Osteoblast (primary cell): ENCODE data around the gene AGBL4. TPM values are rescaled to one million over a fixed set of nuclear protein-coding genes. Genes with fewer than 3 reads are reported as not detected.

ENCODE experiments used
- DNase-seq: peaks from one replicate; pipeline ENCODE4 v3.0.0; 2011; ENCODE audit warnings: low spot score, mixed read lengths; ENCODE audit not compliant: insufficient read length; ENCODE audit errors: missing footprints
- H2AFZ ChIP-seq: 2 replicates; pipeline ENCODE4 v1.6.0; 2011; ENCODE audit warnings: mild to moderate bottlenecking, low read length
- H3K27ac ChIP-seq: 2 replicates; pipeline ENCODE4 v1.5.1; 2011; ENCODE audit warnings: mild to moderate bottlenecking, low read depth, low read length, moderate library complexity
- H3K27me3 ChIP-seq: 2 replicates; pipeline ENCODE4 v1.6.0; 2012; ENCODE audit warnings: mild to moderate bottlenecking, control low read depth, inconsistent platforms, low read length, moderate library complexity; ENCODE audit not compliant: insufficient read depth
- H3K36me3 ChIP-seq: 2 replicates; pipeline ENCODE4 v1.5.1; 2011; ENCODE audit warnings: mild to moderate bottlenecking, low read length, control low read depth, moderate library complexity; ENCODE audit not compliant: insufficient read depth
- H3K4me1 ChIP-seq: 2 replicates; pipeline ENCODE4 v1.5.1; 2011; ENCODE audit warnings: mild to moderate bottlenecking, low read length, control low read depth, moderate library complexity; ENCODE audit not compliant: insufficient read depth
- H3K4me2 ChIP-seq: 2 replicates; pipeline ENCODE4 v1.6.0; 2011; ENCODE audit warnings: mild to moderate bottlenecking, low read length; ENCODE audit not compliant: insufficient read depth
- H3K4me3 ChIP-seq: fragments of 200-600 bp; sonication (generic); 3 replicates; pipeline ENCODE4 v1.5.1; 2012; ENCODE audit warnings: mild to moderate bottlenecking, low read length, inconsistent platforms; ENCODE audit not compliant: insufficient read depth
- H3K79me2 ChIP-seq: 2 replicates; pipeline ENCODE4 v1.6.0; 2012; ENCODE audit warnings: mild to moderate bottlenecking, low read length, control low read depth, inconsistent platforms; ENCODE audit not compliant: insufficient read depth
- H3K9me3 ChIP-seq: 2 replicates; pipeline ENCODE4 v1.5.1; 2011; ENCODE audit warnings: low read depth, low read length, control low read depth
- H4K20me1 ChIP-seq: 2 replicates; pipeline ENCODE4 v1.6.0; 2012; ENCODE audit warnings: mild to moderate bottlenecking, low read length, control low read depth; ENCODE audit not compliant: insufficient read depth
- CTCF ChIP-seq: IDR thresholded peaks from 2 replicates; pipeline ENCODE4 v1.5.1; 2011; ENCODE audit warnings: mild to moderate bottlenecking, low read depth, low read length, moderate library complexity; ENCODE audit errors: extremely low read depth
- total RNA-seq: library from RNA; depleted of rRNA; stranded (reverse); fragments of >200 nt; gene quantifications from 2 replicates; pipeline ENCODE4 v1.2.3, GENCODE V29; 2012

AGBL4 gene
- total RNA-seq, 1 donor: not detected

GRCh38 chr1:49576327-49576901 lies 447.3 kb downstream of the AGBL4 start:
- H2AFZ ChIP-seq: no peak overlapping the region
- no peak overlapping the region for H3K4me2 ChIP-seq
- H3K4me1 ChIP-seq: no peaks in the 10 kb centered on the region
- no peaks in the 10 kb centered on the region for H3K79me2 ChIP-seq
- H3K27me3 ChIP-seq: no peaks in the 10 kb centered on the region
- no peaks in the 10 kb centered on the region for H4K20me1 ChIP-seq
- DNase-seq: no peak
- no peaks in the 10 kb centered on the region for H3K36me3 ChIP-seq
- no peak overlapping the region for H3K27ac ChIP-seq
- no peaks in the 10 kb centered on the region for H3K9me3 ChIP-seq
- TF ChIP-seq CTCF: no peak
- no peak overlapping the region for H3K4me3 ChIP-seq

- no peaks in the 10 kb centered on the region for H3K27me3 ChIP-seq
- no peaks in the 10 kb centered on the region for H4K20me1 ChIP-seq
- no peak overlapping the region for H3K27ac ChIP-seq
- TF ChIP-seq CTCF: no peak
- no peaks in the 10 kb centered on the region for H3K36me3 ChIP-seq
- no peaks in the 10 kb centered on the region for H3K79me2 ChIP-seq
- no peak for DNase-seq
- H3K4me1 ChIP-seq: no peaks in the 10 kb centered on the region
- no peak overlapping the region for H2AFZ ChIP-seq
- no peak overlapping the region for H3K4me2 ChIP-seq
- H3K9me3 ChIP-seq: no peaks in the 10 kb centered on the region
- no peak overlapping the region for H3K4me3 ChIP-seq
Observed at GRCh38 chr1:49556676-49557234, 467.0 kb downstream of the AGBL4 start.

- no peaks in the 10 kb centered on the region for H3K79me2 ChIP-seq
- TF ChIP-seq CTCF: no peak
- no peaks in the 10 kb centered on the region for H3K4me1 ChIP-seq
Observed at GRCh38 chr1:49552101-49552500, 471.7 kb downstream of the AGBL4 start.

GRCh38 chr1:49544615-49545014 lies 479.1 kb downstream of the AGBL4 start:
- TF ChIP-seq CTCF: no peak
- no peak overlapping the region for H3K4me3 ChIP-seq
- peaks cover 2% of the 10 kb centered on the region for H3K9me3 ChIP-seq
- H3K36me3 ChIP-seq: no peaks in the 10 kb centered on the region
- no peak for DNase-seq
- no peak overlapping the region for H3K27ac ChIP-seq
- H3K4me2 ChIP-seq: no peak overlapping the region
- no peaks in the 10 kb centered on the region for H3K27me3 ChIP-seq
- no peak overlapping the region for H2AFZ ChIP-seq
- H3K79me2 ChIP-seq: no peaks in the 10 kb centered on the region
- H4K20me1 ChIP-seq: no peaks in the 10 kb centered on the region
- no peaks in the 10 kb centered on the region for H3K4me1 ChIP-seq

More at GRCh38 chr1:49552101-49552500, 471.7 kb downstream of the AGBL4 start:
- Histone ChIP-seq H3K36me3 (no peaks in the 10 kb centered on the region), H3K9me3 (no peaks in the 10 kb centered on the region), H3K27me3 (no peaks in the 10 kb centered on the region), H3K4me3 (no peak overlapping the region), H3K4me2 (no peak overlapping the region), H2AFZ (no peak overlapping the region), H3K27ac (no peak overlapping the region), H4K20me1 (no peaks in the 10 kb centered on the region)
- no peak for DNase-seq
